H9 (cell line): ENCODE measurements around the gene DUSP28. TPM values are rescaled to one million over a fixed set of nuclear protein-coding genes. Genes with fewer than 3 reads are reported as not detected.

ENCODE experiments used
- DNase-seq: peaks from one replicate; pipeline ENCODE4 v3.0.0-alpha.2; 2017
- H2AFZ ChIP-seq: one replicate; pipeline ENCODE4 v1.6.1; 2013; ENCODE audit warnings: mild to moderate bottlenecking, low read length, control low read depth, moderate library complexity
- H2AK5ac ChIP-seq: 2 replicates; pipeline ENCODE4 v1.6.1; 2013; ENCODE audit warnings: low read length, control low read depth, mixed read lengths; ENCODE audit not compliant: insufficient read length
- H2BK120ac ChIP-seq: one replicate; pipeline ENCODE4 v1.6.1; 2013; ENCODE audit warnings: low read depth, mild to moderate bottlenecking, low read length, control low read depth, inconsistent platforms; ENCODE audit not compliant: poor library complexity, severe bottlenecking
- H2BK12ac ChIP-seq: 2 replicates; pipeline ENCODE4 v1.6.1; 2013; ENCODE audit warnings: low read length, control low read depth, mixed read lengths, low read depth; ENCODE audit not compliant: insufficient read length
- H2BK15ac ChIP-seq: 2 replicates; pipeline ENCODE4 v1.6.1; 2013; ENCODE audit warnings: low read depth, low read length, control low read depth
- H2BK20ac ChIP-seq: one replicate; pipeline ENCODE4 v1.6.1; 2013; ENCODE audit warnings: low read depth, mild to moderate bottlenecking, low read length, control low read depth, inconsistent platforms; ENCODE audit not compliant: poor library complexity, severe bottlenecking
- H2BK5ac ChIP-seq: 2 replicates; pipeline ENCODE4 v1.6.1; 2013; ENCODE audit warnings: low read length, control low read depth, mixed read lengths; ENCODE audit not compliant: insufficient read length
- H3K14ac ChIP-seq: 2 replicates; pipeline ENCODE4 v1.6.1; 2013; ENCODE audit warnings: low read length, control low read depth; ENCODE audit not compliant: insufficient read depth
- H3K18ac ChIP-seq: 2 replicates; pipeline ENCODE4 v1.6.1; 2013; ENCODE audit warnings: low read depth, mild to moderate bottlenecking, mixed read lengths, low read length, control low read depth; ENCODE audit not compliant: insufficient read length
- H3K23ac ChIP-seq: 2 replicates; pipeline ENCODE4 v1.6.1; 2013; ENCODE audit warnings: low read length, control low read depth, mixed read lengths, low read depth; ENCODE audit not compliant: insufficient read length
- H3K23me2 ChIP-seq: 2 replicates; pipeline ENCODE4 v1.6.1; 2013; ENCODE audit warnings: low read depth, mild to moderate bottlenecking, mixed read lengths, low read length, control low read depth; ENCODE audit not compliant: insufficient read length, poor library complexity, severe bottlenecking
- H3K27ac ChIP-seq: 2 replicates; pipeline ENCODE4 v1.5.1; 2013; ENCODE audit warnings: low read length, control low read depth, mixed read lengths, low read depth; ENCODE audit not compliant: insufficient read length
- H3K27me3 ChIP-seq: 2 replicates; pipeline ENCODE4 v1.6.1; 2013; ENCODE audit warnings: low read length, control low read depth, inconsistent platforms; ENCODE audit not compliant: insufficient read depth
- H3K4ac ChIP-seq: 2 replicates; pipeline ENCODE4 v1.6.1; 2013; ENCODE audit warnings: low read depth, mild to moderate bottlenecking, control low read depth, inconsistent platforms, low read length, moderate library complexity
- H3K4me1 ChIP-seq: 2 replicates; pipeline ENCODE4 v1.6.1; 2013; ENCODE audit warnings: low read length, control low read depth, inconsistent platforms; ENCODE audit not compliant: insufficient read depth
- H3K4me2 ChIP-seq: 2 replicates; pipeline ENCODE4 v1.6.1; 2013; ENCODE audit warnings: low read length, control low read depth, mixed read lengths; ENCODE audit not compliant: insufficient read length, insufficient read depth
- H3K56ac ChIP-seq: 2 replicates; pipeline ENCODE4 v1.6.1; 2013; ENCODE audit warnings: low read depth, mild to moderate bottlenecking, mixed read lengths, low read length, control low read depth; ENCODE audit not compliant: insufficient read length
- H3K79me1 ChIP-seq: 2 replicates; pipeline ENCODE4 v1.6.1; 2013; ENCODE audit warnings: low read depth, mild to moderate bottlenecking, moderate library complexity, low read length, control low read depth, inconsistent platforms; ENCODE audit not compliant: insufficient read depth, poor library complexity, severe bottlenecking
- H3K79me2 ChIP-seq: 2 replicates; pipeline ENCODE4 v1.6.1; 2013; ENCODE audit warnings: low read length, control low read depth, inconsistent platforms; ENCODE audit not compliant: insufficient read depth
- H3K9ac ChIP-seq: 2 replicates; pipeline ENCODE4 v1.6.1; 2013; ENCODE audit warnings: low read length, control low read depth, mixed read lengths; ENCODE audit not compliant: insufficient read length; ENCODE audit errors: extremely low read depth
- H3K9me3 ChIP-seq: one replicate; pipeline ENCODE4 v1.6.1; 2013; ENCODE audit warnings: low read depth, low read length, inconsistent platforms; ENCODE audit not compliant: control insufficient read depth
- H3T11ph ChIP-seq: one replicate; pipeline ENCODE4 v1.6.1; 2013; ENCODE audit warnings: mild to moderate bottlenecking, low read length, control low read depth, inconsistent platforms
- H4K20me1 ChIP-seq: one replicate; pipeline ENCODE4 v1.6.1; 2013; ENCODE audit not compliant: control insufficient read depth, insufficient read length, insufficient read depth
- H4K5ac ChIP-seq: 2 replicates; pipeline ENCODE4 v1.6.1; 2013; ENCODE audit warnings: low read depth, mild to moderate bottlenecking, mixed read lengths, low read length, control low read depth; ENCODE audit not compliant: insufficient read length
- H4K8ac ChIP-seq: replicated peaks from 2 replicates; pipeline ENCODE4 v1.6.1; 2013; ENCODE audit warnings: low read length, control low read depth, mixed read lengths, low read depth; ENCODE audit not compliant: insufficient read length
- H4K91ac ChIP-seq: 2 replicates; pipeline ENCODE4 v1.6.1; 2013; ENCODE audit warnings: low read depth, mild to moderate bottlenecking, moderate library complexity, mixed read lengths, low read length, control low read depth; ENCODE audit not compliant: insufficient read length
- H3K27ac Mint-ChIP-seq, 3 experiments: 2 replicates in 2 of 3; 3 replicates in 1 of 3; pipeline ENCODE4 v1.8.0; 2020 to 2021; ENCODE audit warnings: mixed read lengths in 3 of 3, mild to moderate bottlenecking in 1 of 3, moderate library complexity in 1 of 3
- H3K27me3 Mint-ChIP-seq: 2 replicates; pipeline ENCODE4 v1.8.0; 2021; ENCODE audit warnings: low read depth, mild to moderate bottlenecking, moderate library complexity, mixed read lengths
- H3K36me3 Mint-ChIP-seq, 3 experiments: 2 replicates in 2 of 3; 3 replicates in 1 of 3; pipeline ENCODE4 v1.8.0; 2020 to 2021; ENCODE audit warnings: low read depth in 3 of 3, mixed read lengths in 3 of 3; ENCODE audit not compliant: insufficient read depth in 1 of 3
- H3K4me1 Mint-ChIP-seq, 2 experiments: 2 replicates each; pipeline ENCODE4 v1.8.0; 2020; ENCODE audit warnings: mixed read lengths in 2 of 2
- H3K4me3 Mint-ChIP-seq, 2 experiments: 2 replicates in 1 of 2; 3 replicates in 1 of 2; pipeline ENCODE4 v1.8.0; 2020 to 2021; ENCODE audit warnings: mild to moderate bottlenecking in 2 of 2, mixed read lengths in 2 of 2, moderate library complexity in 1 of 2
- H3K9me3 Mint-ChIP-seq, 2 experiments: 2 replicates in 1 of 2; 3 replicates in 1 of 2; pipeline ENCODE4 v1.8.0; 2020; ENCODE audit warnings: mild to moderate bottlenecking in 2 of 2, mixed read lengths in 2 of 2, moderate library complexity in 1 of 2
- WGBS: extraction: QIAGEN DNeasy Blood & Tissue Kit; methylation state at CpG from one replicate; pipeline ENCODE4 v1.1.7; 2013; ENCODE audit warnings: missing lambda C conversion rate, low lambda C conversion rate, mixed read lengths; ENCODE audit not compliant: insufficient read length; ENCODE audit errors: extremely low coverage; 5-methylcytosine and 5-hydroxymethylcytosine counted together
- total RNA-seq: library from RNA; stranded (reverse); gene quantifications from 2 replicates; pipeline ENCODE4 v1.2.1, GENCODE V29; 2021
- TF ChIP-seq, protein P1 (sequence below): fragments of 200-600 bp; sonication (generic); conservative IDR thresholded peaks from 3 replicates; pipeline ENCODE4 v1.8.0; 2021; ENCODE audit warnings: antibody characterized with exemption, mild to moderate bottlenecking

Gene DUSP28
- total RNA-seq, 1 experiment from 2014 or later: 1.6 TPM

DNA sequence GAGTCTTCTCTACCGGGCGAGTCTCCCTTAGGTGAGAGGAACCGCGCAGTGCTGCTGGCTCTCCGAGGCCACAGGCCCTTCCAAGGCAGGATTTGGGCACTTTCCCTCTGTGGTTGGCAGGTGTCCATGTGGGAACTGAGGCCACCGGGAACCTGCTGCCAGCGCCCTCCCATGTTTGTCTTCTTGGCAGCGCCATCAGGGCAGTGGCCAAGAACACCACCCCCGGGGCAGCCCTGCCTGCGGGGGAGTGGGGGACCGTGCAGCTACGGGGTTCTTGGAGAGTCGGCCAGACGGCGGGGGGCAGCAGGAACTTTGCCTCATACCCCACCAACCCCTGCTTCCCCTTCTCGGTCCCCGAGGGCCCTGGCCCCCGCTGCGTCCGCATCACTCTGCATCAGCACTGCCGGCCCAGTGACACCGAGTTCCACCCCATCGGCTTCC lies 36.4 kb downstream of the DUSP28 start:
- Histone ChIP-seq H4K20me1 (no peaks in the 10 kb centered on the region), H3K27me3 (no peaks in the 10 kb centered on the region), H3K56ac (no peak overlapping the region), H3K4me2 (no peak overlapping the region), H3K23me2 (no peaks in the 10 kb centered on the region), H3K9me3 (no peaks in the 10 kb centered on the region), H3K79me1 (no peaks in the 10 kb centered on the region), H2AFZ (no peak overlapping the region), H3K4me1 (no peaks in the 10 kb centered on the region), H3K4ac (no peak overlapping the region), H4K91ac (no peak overlapping the region), H2AK5ac (no peak overlapping the region), H3K14ac (no peak overlapping the region), H4K5ac (no peak overlapping the region), H2BK12ac (no peak overlapping the region), H3T11ph (no peak overlapping the region), H4K8ac (no peak overlapping the region), H3K79me2 (no peaks in the 10 kb centered on the region), H3K23ac (no peak overlapping the region), H2BK15ac (no peak overlapping the region), H3K27ac (no peak overlapping the region), H3K9ac (no peak overlapping the region), H2BK120ac (no peak overlapping the region), H3K18ac (no peak overlapping the region), H2BK5ac (no peak overlapping the region), H2BK20ac (no peak overlapping the region)
- H3K4me3 Mint-ChIP-seq: no peak overlapping the region
- WGBS: no CpG with 5 or more reads among the region's 23 CpGs
- peaks cover 4 to 18% (median 10%) of the 10 kb centered on the region in 3 experiments; a peak in 6 of 7 replicates for H3K36me3 Mint-ChIP-seq
- TF ChIP-seq, protein P1, sequence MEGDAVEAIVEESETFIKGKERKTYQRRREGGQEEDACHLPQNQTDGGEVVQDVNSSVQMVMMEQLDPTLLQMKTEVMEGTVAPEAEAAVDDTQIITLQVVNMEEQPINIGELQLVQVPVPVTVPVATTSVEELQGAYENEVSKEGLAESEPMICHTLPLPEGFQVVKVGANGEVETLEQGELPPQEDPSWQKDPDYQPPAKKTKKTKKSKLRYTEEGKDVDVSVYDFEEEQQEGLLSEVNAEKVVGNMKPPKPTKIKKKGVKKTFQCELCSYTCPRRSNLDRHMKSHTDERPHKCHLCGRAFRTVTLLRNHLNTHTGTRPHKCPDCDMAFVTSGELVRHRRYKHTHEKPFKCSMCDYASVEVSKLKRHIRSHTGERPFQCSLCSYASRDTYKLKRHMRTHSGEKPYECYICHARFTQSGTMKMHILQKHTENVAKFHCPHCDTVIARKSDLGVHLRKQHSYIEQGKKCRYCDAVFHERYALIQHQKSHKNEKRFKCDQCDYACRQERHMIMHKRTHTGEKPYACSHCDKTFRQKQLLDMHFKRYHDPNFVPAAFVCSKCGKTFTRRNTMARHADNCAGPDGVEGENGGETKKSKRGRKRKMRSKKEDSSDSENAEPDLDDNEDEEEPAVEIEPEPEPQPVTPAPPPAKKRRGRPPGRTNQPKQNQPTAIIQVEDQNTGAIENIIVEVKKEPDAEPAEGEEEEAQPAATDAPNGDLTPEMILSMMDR: no peak
- H3K27me3 Mint-ChIP-seq: no peaks in the 10 kb centered on the region
- no peaks in the 10 kb centered on the region for H3K9me3 Mint-ChIP-seq
- no peak for DNase-seq
- no peaks in the 10 kb centered on the region for H3K4me1 Mint-ChIP-seq
- no peak overlapping the region for H3K27ac Mint-ChIP-seq
